ELF-1 (cell line): ENCODE results near the gene SSU72.
A peak's percentile ranks its signal among the peaks of the same experiment; 100 is the strongest.
"Not testable (repeated sequence)": the region's sequence is repeated elsewhere in the genome, so short reads cannot be mapped to it uniquely, and the experiment has no call there.

Experiments used
- DNase-seq: peaks from one replicate; pipeline ENCODE4 v3.0.0-alpha.2; 2016; ENCODE audit warnings: low read depth, low spot score

Gene SSU72

DNA sequence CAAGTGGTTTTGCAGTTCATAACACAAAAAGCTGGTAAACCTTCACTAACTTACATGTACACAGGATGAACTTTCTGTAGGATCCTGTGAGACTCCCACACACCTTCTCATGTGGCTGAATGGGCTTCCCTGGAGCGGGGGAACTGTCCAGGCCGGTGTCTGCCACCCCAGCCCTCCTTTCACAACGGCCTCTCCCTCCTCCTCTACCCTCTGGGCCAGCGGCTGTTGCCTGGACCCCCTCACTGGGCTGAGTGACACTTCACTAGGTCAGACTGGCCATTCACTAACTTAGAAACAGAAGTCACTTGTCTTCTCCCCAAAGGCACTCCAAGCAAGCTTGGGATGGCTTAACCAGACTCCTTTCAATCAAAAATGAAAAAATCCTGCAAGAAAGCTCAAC, 16.1 kb downstream of the SSU72 start:
- no peak for DNase-seq

DNA sequence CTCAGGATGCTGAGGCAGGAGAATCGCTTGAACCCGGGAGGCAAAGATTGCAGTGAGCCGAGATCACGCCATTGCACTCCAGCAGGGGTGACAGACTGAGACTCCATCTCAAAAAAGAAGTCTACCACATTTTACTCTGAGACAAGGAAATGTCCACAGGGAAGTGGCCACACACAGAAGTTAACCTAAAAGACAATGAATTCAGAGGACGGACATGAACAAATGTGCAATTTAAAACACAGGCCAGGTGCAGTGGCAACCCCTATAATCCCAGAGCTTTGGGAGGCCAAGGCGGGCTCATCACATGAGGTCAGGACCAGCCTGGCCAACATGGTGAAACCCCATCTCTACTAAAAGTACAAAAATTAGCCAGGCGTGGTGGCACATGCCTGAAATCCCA, 17.0 kb downstream of the SSU72 start:
- DNase-seq, result not testable (repeated sequence)

DNA sequence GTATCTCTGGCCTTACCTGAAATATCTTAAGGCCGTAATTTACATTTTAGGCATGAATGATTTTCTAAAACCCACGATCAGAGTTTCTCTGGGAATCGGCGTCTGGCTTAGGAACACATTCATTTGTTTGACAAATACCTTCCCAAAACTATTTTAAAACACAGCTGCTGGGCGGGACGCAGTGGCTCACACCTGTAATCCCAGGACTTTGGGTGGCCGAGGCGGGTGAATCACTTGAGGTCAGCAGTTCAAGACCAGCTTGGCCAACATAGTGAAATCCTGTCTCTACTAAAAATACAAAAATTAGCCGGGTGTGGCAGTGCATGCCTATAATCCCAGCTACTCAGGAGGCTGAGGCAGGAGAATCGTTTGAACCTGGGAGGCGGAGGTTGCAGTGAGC, 17.7 kb downstream of the SSU72 start:
- DNase-seq, result not testable (repeated sequence)

DNA sequence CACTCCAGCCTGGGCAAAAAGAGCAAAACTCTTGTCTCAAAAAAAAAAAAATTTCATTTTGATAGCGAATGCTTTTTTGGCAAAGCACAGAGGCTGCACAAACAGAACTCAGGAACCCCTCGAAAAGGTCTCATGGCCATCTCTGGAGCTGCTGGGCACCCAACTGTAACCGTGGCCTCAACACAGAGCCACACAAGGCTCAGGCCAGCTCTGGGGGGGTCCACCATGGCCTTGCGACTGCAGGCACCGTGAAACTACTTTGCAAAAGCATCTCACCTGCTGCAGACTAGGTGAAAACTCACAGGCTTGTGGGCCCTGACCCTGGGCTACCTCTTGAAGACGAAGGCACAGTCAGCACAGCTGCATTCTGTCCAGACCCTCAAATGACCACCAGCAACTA, 18.2 kb downstream of the SSU72 start:
- DNase-seq, result no peak

DNA sequence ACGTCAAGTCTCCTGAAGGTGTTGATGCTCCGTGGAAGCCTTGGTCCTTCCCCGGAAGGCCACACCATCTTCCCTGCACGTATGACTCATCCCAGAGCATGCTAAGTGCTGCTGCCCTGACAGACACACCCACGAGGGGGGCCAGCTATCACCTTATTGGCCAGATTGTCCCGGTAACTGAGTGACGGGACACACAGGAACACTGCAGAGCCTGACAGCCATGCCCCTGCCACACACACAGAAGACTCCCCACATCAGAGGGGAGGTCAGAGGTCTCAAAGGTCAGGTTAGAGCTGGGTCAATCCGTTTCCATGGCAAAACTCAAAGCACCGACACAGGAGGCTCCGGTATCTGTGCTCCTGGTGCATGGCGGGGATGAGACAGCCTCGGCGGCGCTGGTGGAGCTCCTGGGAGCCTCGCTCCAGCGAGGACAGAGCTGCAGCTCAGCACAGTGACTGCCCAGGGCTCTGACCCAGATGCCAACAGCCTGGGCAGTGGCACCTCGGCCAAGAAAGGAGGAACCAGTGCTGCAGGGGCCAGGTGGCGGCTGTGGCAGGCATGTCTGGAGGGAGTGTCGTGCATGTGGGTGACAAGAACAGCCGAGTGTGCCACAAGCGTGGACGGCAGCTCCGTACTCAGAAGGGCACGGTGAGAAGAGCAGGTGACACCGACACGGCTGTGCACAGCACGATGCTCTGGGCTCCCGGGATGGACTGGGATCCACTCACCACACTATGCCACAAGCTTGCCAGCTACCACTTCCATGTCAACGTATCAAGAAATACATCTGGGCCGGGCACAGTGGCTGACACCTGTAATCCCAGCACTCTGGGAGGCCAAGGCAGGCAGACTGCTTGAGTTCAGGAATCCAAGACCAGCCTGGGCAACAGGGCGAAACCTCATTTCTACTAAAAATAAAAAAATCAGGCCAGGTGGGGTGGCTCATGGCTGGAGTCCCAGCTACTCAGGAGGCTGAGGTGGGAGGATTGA, 19.4 kb downstream of the SSU72 start:
- peak; percentile 63 for DNase-seq

DNA sequence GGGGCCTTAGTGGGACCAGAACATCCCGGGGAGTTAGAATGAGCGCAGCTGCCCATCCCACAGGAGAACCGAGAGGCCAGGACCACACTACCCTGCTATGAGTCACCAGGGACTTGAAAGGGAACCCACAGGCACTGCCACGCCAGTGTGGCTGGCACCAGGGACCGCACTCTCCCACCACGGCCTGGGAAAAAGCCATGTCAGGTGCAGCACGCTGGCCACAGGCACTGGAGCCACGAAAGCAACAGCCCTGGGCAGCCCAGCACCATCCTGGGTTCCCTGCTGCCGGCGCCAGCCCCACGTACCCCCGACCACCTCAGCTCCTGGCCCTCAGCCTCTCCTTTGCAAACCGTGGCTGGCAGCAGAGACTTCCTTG, 20.1 kb downstream of the SSU72 start:
- DNase-seq, result no peak

DNA sequence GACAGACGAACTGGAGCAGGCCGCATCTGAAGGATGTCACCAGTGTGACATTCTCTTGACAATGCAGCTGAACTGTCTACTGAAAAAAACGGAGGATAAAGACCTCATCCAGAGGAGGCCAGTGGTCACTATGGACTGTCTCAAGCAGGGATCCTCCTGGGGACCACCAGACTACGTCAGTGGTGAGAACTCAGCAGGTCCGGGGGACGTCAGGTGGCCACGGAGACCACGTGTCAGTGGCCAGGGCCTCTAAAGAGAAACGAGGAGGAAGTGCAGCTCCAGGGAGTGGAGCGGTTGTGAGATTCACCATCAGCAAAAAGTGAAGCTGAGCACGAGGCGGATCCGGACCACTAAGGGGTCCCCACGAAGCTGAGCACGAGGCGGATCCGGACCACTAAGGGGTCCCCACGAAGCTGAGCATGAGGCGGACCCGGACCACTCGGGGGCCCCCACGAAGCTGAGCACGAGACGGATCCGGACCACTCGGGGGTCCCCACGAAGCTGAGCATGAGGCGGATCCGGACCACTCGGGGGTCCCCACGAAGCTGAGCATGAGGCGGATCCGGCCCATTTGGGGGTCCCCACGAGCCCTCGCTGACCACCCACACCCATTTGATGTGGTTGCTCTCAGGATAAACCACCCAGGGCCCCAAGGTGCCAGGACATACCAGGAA, 20.7 kb downstream of the SSU72 start:
- no peak for DNase-seq

DNA sequence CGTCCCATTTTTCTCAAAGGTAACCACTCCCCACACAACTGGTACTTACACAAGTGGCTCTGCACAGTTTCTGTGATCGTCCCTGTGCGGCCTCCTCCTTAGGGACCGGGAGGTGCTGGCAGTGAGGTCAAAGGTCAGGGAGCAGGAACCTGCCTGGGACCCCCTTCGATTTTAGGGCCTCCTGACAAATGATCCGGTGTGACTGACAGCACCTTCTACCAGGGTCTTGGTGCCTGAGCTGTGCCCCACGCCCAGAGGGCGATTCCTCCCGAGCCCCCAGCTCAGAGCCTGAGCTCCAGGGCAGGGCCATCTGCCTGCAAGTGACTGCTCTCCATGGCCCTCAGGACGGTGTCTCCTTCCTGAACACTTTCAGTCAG, 22.4 kb downstream of the SSU72 start:
- no peak for DNase-seq

DNA sequence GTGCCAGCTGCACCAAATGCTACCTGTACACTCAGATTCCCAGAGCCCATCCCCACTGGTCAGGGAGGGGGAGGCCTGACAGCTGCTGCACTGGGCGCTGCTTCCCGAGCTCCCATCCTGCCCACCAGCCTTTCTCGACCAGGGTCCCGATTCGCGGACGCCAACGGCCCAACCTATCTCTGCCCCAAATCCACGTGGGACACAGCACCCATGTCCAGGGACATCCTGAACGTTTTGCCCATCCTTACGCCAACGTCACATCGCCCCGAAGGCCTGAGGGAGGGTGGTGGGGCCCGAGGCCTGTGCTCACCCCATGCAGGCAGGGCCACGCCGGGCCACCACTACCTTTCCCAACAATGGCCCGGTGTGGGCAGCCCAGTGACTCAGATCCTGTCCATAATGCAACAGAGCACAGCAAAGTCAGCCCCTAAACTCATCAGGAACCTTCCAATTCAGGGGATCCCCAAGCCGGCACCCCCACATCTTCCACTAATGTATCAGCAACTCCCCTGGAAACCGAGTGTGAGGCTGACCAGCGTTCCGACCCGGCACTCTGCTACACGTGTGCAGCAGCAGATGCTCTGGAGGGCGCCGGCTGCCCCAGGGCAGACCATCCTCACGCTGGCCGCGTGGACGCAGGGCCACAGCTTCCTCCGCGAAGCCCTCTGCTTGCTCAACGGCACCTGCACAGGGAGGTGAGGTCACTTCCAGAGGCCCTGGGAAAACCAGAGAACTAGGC, 23.0 kb downstream of the SSU72 start:
- DNase-seq, result no peak

DNA sequence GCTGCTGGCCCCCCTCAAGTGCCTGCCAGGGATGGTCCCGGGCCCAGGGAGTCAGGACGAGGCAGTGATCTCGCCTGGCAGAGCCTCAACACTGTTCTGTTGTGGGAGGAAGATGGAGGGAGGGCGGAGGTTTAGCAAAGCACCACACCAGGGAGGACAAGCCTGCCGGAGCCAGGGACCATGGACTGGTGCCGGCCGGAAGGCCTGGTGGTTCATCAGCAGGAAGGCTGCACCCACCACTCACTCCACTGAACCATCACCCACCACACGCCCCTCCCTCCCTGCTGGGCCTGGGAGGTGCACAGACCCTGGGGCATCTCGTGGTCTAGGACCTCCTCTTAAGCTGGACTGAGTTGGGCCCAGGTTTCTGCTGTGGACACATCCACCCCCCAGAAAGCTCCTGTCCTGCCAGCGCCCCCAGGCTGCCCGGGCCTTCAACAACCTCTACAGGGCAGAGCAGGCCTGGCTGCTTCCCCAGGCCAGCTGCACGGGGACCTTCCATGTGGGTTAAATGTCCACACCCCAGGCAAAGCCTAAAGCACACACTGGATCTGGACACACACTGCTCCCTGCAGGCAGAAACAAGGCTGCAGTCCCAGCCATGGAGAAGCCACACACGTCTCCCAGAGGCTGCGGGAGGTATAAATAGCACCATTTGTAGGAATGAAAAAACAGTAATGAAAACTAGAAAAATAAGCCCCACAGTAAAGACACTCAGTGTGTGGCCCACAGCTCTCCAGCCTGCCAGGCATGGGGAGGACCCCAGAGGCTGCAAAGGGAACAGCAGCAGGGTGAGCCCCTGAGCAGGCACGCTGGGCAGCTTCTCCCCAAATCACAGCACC, 23.9 kb downstream of the SSU72 start:
- DNase-seq, result peak; percentile 63

DNA sequence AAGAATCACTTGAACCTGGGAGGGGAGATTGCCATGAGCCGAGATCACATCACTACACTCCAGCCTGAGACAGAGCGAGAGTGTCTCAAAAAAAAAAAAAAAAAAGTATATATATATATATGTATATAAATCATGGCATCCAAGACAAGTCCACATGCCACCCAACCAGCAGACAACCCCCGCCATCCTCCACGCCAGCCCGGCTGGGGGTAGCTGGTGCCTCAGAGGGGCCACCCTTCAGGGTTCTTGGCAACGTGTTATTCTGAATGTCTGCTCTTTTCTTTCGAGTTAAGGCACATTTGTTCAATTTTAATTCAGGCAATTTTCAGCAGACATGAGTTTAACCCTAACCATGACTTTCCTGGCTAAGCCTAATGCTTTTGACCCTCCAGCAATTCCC, 24.6 kb downstream of the SSU72 start:
- DNase-seq, result no peak

DNA sequence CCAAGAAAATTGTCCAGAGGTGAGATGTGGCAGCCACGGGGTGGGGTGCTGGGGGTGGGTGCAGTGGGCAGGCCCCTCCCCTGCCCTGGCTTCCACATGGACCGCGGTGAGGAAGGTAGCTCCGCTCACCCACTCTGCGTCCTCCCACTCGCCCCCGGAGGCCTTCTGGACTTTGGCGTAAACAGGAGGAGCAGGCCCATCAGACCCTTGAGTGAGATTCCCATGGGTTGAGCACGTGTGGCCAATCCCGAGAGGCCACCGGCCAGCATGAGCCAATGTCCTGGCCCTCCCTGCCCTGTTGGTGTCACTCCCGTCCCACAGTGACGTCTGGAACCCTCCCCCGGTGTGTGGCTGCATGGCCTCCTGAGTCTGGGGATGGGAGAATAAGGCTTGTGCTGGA, 26.1 kb downstream of the SSU72 start:
- no peak for DNase-seq

DNA sequence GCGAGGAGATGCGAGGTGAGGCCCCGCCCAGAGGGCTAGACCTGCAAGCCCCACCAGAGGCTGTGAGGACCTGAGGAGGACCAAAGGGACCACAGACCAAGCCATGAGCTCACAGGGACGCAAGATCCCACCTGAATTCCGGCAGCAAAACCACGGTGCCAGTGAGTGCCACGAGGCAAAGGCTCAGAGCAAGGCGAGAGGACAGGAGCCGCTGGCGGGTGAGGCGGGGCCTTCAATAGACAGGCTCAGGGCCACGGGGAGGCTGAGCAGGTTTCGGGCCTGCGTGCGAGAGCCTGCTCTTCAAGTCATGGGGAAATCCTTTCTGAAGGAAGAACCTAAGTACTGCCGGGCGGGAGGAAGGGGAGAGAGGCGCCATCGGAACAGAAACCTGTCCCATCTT, 27.2 kb downstream of the SSU72 start:
- DNase-seq, result no peak

DNA sequence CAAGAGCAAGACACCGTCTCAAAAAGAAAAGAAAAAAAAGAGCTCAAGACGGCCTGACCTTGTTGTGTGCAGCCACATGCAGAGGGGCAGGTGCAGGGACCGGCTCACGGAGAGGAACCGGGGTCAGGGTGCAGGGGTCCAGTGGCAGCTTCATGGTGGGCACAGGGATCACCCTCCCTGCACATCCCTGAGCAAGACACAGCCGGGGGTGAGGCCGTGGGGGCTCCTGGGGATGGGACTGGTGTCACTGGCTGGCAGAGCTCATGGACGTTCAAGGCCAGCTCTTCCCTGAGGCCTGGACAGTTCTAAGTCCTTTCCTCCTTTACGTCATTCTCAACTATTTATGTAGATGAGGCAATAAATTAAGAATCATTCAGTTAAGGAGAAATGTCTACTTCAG, 27.7 kb downstream of the SSU72 start:
- DNase-seq, result no peak

DNA sequence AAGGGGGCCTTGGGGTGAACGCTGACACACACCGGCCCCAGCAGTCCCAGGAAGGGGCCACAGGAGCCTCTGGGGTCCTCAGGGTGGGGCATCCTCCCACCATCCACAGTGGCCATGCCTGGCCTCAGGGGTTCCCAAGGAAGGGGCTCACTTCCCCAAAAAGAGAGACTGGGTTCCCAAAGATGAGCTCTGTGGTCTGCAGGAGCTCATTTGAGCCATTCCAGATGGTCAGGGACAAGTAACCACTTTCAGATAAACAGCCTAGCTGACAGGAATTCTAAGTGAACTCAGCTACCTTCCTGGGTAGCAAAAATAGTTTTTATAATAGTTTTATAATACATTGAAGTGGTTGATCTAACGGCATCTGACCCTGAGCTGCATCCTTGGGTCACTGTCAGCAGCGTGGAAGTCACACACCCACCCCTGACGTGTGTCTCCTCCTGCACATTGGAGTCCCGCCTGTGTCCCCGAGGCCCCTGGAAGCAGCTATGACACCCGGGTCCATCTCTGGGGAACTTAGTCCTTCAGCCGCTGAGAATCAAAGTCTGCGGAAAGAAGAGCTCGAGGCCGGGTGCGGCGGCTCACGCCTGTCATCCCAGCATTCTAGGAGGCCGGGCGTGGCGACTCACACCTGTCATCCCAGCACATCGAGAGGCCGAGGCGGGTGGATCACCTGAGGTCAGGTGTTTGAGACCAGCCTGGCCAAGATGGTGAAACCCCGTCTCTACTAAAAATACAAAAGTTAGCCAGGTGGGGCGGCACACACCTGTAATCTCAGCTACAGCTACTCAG, 28.5 kb downstream of the SSU72 start:
- DNase-seq, result no peak

DNA sequence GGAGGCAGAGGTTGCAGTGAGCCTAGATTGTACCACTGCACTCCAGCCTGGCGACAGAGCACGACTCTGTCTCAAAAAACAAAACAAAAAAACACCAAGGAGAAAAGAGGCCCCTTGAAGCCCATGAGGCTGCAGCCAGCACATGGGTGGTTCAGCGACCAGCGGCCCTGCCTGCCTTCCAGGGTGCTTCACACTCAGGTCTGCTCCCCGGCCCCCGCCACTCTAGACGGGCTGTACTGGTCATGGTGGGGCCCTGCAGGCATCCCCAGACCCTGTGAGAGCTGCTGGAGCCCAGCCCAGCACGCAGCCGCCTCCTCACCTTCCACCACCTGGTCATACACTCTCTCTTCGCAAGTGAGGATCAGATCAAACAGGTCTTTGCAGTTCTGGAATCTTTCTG, 30.1 kb downstream of the SSU72 start:
- DNase-seq, result no peak

DNA sequence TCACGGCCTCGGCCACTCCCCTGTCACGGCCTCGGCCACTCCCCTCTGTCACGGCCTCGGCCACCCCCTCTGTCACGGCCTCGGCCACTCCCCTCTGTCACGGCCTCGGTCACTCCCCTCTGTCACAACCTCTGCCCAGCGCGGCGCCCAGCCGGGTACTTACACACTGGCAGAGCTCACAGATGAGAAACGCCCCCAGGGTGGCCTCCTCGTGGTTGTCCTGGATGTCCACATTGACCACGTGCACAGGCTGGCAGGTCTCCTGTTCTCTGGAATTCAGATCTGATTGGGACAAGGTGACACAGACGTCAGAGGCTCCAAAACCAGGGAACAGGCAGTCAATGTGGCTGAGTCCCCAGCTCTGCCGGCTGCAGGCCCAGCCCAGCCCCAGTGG, 31.0 kb downstream of the SSU72 start:
- DNase-seq, result no peak

DNA sequence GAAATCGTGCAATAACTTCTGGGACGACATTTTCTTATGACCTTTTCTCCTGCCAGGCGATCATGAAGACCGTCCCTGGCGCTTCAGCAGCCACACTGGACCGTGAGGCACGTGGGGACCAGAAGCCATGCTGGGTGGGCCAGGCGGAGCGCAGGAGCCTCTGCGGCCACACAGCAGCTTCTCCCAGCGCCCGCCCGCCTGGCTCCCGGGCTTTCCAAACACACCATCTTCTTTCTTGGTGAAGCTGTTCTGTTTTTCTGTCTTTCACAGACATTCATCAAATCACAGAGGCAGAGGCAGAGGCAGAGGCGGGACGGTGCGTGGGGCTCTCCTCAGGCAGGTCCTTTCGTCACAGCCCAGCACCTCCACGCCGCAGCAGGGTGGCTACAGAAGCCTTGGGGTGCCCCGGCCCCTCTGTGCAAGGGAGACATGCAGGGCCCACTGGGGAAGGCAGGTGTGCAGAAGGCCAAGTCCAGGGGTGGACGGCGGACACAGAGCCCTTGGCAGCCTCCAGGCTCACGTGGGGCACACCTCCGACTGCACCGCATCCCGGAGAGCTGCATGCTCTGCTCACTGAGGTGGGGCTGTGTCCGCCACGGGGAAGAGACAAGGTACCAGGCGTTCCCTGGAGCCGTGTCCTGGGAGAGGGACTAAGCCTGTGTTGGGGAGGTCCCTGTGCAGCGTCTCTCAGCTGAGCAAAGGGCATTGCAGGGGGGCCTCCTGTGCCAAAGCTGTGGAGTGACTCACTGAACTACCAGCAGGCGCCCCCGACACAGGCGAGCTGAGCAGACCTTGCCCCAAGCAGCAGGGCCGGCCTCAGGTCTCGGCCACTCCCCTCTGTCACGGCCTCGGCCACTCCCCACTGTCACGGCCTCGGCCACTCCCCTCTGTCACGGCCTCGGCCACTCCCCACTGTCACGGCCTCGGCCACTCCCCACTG, 31.6 kb downstream of the SSU72 start:
- no peak for DNase-seq

DNA sequence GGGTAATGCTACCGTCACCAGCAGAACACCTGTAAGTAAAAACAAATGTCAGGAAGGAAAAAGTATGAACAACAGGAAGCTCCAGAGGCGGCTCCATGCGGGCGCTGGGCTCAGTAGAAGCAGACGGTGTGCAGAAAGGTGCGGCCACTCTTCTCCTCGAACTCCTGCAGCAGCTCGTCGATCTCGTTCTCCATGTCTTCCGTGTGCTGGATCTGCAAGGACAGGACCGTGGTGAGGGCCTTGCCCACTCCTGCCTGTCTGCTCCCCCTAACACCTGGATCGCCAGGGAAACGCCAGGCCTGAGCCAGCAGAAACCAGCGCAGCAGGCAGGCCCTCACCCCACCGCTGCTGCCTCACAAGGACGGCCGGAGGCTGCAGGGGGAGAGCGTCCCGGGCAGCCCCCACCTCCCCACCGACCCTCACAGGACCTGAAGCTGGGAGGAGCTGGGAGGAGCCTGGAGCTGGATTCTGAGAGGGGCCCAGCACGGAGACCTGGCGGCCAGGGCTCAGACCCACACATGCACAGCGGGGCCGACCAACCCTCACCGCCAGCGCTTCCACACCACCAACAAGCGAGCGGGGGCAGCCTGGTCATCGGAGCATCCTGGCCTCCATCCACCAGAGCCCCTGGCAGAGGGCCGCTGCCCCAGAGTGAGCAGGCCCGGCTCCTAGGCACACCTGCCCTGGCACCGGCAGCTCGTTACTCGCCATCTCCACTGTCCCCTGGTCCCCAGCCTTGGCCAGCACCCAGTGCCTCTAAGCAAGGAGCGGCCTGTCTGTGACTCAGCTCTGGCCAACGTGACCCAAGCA, 32.5 kb downstream of the SSU72 start:
- DNase-seq, result no peak
